Stimulated activated CD4-positive, alpha-beta T cell treated with anti-CD3 and anti-CD28 coated beads, TNF-alpha, amount 100 ng/mL, for 1 hour (primary cell): Measurements from ENCODE around the gene PDE11A.

ENCODE experiments used
- DNase-seq, 3 donors: peaks; one replicate each; pipeline ENCODE4 v3.0.0-alpha.2; 2020; ENCODE audit warnings: low read depth in 3 of 3, low spot score in 1 of 3

PDE11A gene

DNA sequence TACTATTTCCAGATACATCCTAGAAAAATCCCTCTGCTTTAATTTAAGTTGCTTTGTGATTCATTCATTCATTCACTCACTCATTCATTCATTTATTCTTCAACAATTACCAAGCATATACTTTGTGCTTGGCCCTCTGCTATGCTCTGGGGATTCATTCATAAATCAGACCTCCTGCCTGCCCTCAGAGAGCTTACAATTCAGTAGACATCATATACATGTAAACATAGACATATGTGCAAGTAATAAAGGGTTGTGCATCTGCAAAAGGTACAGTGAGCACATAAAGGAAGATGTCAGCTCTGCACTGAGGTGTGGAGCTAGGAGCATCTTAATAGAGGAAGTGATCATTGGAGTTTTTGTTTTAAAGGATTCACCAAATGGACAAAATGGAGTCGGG, 490.6 kb downstream of the PDE11A start:
- DNase-seq = no peak

DNA sequence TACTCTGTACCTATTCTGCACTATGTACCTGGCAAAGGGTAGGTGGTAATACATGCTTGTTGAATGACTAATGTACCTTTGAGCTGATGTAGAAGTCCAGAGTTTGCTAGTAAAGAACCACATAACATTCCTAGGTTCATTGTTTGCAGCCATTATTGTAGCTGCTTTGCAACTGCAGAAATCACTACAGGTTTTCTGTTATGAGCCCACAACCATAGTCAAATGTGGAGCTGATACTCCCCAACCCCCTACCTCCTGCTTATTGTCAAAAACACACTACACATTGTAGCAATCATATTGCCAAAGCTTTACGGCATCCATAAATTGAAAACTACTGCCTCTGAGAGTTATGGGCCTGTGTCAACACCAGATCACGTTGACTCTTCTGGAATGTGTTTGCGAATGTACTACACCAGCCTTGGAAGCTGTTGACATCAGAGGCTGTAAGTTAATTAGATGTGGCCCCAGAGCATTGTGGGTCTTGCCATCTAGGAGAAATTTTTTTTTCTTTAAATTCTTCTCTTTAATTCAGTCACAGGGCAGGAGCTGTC, 493.0 kb downstream of the PDE11A start:
- DNase-seq = no peak

DNA sequence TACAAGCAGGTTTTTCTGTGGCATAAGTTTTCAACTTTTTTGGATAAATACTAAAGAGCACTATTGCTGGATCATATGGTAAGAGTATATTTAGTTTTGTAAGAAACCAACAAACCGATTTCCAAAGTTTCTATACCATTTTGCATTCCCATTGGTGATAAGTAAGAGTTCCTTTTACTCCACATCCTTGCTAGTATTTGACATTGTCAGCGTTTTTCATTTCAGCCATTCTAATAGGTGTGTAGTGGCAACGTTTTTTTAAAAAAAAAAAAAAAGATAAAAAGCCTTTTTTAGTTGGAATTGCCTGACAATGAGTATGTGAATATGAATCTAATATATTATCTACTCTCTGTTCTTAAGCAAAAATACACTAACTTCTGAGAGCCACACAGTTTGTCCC, 494.1 kb downstream of the PDE11A start:
- DNase-seq = no peak

DNA sequence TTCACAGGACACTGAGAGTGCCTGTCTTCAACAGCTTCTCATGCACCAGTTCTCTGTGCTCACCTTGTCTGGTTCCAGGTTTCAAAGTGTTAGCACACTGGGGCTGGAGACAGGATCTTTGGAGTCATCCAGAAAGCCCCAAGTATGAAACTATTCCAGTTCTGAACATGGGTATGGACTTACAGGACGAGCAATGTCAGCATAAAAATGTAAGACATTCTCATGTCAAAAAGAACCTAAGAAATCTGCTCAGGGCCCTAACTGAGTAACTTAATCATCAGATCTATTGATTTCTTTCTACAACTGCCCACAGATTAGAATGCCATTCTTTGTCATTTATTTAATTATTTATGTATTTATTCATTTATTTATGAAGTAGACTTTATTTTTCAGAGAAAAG, 495.5 kb downstream of the PDE11A start:
- no peak for DNase-seq

DNA sequence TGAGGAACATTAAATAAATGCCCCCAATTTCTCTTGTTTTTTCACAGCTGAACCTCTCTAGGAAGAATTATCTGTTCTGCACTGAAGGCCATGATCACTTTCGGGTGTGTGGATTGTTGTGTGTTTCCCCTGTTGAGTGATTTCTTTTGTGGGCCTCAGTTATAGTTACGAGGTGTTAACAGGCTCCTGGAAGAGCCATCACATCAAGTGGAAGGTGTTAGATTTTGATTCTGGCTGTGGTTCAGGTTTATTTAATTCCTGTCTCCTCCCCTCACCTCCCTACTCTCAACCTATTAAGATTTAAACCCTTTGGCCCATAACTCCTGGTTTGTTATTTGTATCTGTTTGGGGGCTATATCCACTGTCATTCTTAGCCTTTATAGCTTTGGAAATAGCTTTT, 497.2 kb downstream of the PDE11A start:
- no peak for DNase-seq

DNA sequence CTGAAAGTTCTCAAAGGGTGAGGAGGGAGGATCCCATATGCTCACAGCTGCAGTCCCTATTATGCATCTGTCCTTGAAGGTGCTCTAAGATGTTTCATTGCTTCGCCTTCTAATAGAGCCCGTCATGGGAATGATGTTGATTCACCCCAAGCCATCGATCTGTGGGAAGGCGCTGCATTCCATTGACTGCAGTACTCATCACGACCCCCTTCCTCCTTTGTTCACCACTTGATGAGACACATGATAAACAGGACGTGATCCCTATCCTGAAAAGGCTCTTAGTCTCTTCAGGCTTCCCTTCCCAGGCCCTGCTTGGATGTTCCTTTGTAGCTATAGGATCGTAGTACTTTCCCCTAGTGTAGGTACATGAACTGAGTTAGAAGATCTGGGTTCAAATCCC, 498.2 kb downstream of the PDE11A start:
- DNase-seq = no peak
